Endothelial cell (in vitro differentiated cells): ENCODE measurements around the gene FLNA. TPM values are rescaled to one million over a fixed set of nuclear protein-coding genes. Genes with fewer than 3 reads are reported as not detected.

Experiments used
- DNase-seq: peaks from one replicate; pipeline ENCODE4 v3.0.0; 2021; ENCODE audit warnings: low spot score
- H3K27ac Mint-ChIP-seq: one replicate; pipeline ENCODE4 v1.8.0; 2021; ENCODE audit warnings: mixed read lengths, inconsistent platforms; ENCODE audit not compliant: unreplicated experiment
- H3K27me3 Mint-ChIP-seq: one replicate; pipeline ENCODE4 v1.8.0; 2021; ENCODE audit warnings: mild to moderate bottlenecking, moderate library complexity, mixed read lengths, inconsistent platforms; ENCODE audit not compliant: unreplicated experiment
- H3K36me3 Mint-ChIP-seq: one replicate; pipeline ENCODE4 v1.8.0; 2021; ENCODE audit warnings: mild to moderate bottlenecking, low read depth, mixed read lengths, inconsistent platforms; ENCODE audit not compliant: unreplicated experiment
- H3K4me1 Mint-ChIP-seq: one replicate; pipeline ENCODE4 v1.8.0; 2021; ENCODE audit warnings: mild to moderate bottlenecking, mixed read lengths, inconsistent platforms; ENCODE audit not compliant: unreplicated experiment
- H3K4me3 Mint-ChIP-seq: one replicate; pipeline ENCODE4 v1.8.0; 2021; ENCODE audit warnings: mild to moderate bottlenecking, mixed read lengths, inconsistent platforms; ENCODE audit not compliant: unreplicated experiment
- H3K9me3 Mint-ChIP-seq: one replicate; pipeline ENCODE4 v1.8.0; 2021; ENCODE audit warnings: mixed read lengths, inconsistent platforms; ENCODE audit not compliant: unreplicated experiment
- CTCF ChIP-seq: fragments of 200-600 bp; sonication (generic); IDR thresholded peaks from one replicate; pipeline ENCODE4 v1.5.0; 2021; ENCODE audit warnings: antibody characterized with exemption; ENCODE audit not compliant: unreplicated experiment
- total RNA-seq: library from RNA; stranded (reverse); fragmentation: NEBNext Ultra II Directional; extraction: Animal tissue kit (Norgen Biotek cat#: 25700); gene quantifications from one replicate; pipeline ENCODE4 v1.2.1, GENCODE V29; 2021; ENCODE audit not compliant: unreplicated experiment

The FLNA gene
- total RNA-seq, 1 donor from 2014 or later: 1,022 TPM

- no peak overlapping the region for H3K27ac Mint-ChIP-seq
- no peak for TF ChIP-seq CTCF
- peaks cover 3% of the 10 kb centered on the region for H3K27me3 Mint-ChIP-seq
- no peaks in the 10 kb centered on the region for H3K4me1 Mint-ChIP-seq
- H3K36me3 Mint-ChIP-seq: peaks cover 3% of the 10 kb centered on the region
- H3K9me3 Mint-ChIP-seq: no peaks in the 10 kb centered on the region
- no peak overlapping the region for H3K4me3 Mint-ChIP-seq
- no peak for DNase-seq
Observed at GRCh38 chrX:154356596-154356995, 17.8 kb downstream of the FLNA start.

GRCh38 chrX:154355776-154356140 is 18.7 kb downstream of the FLNA start:
- Mint-ChIP-seq H3K27ac (no peak overlapping the region), H3K36me3 (peaks cover 3% of the 10 kb centered on the region), H3K9me3 (no peaks in the 10 kb centered on the region), H3K27me3 (peaks cover 3% of the 10 kb centered on the region), H3K4me1 (no peaks in the 10 kb centered on the region), H3K4me3 (no peak overlapping the region)
- DNase-seq: no peak
- no peak for TF ChIP-seq CTCF

GRCh38 chrX:154355094-154355775 is 19.2 kb downstream of the FLNA start:
- no peak for TF ChIP-seq CTCF
- Mint-ChIP-seq H3K4me3 (no peak overlapping the region), H3K4me1 (no peaks in the 10 kb centered on the region), H3K36me3 (peaks cover 3% of the 10 kb centered on the region), H3K9me3 (no peaks in the 10 kb centered on the region), H3K27ac (no peak overlapping the region), H3K27me3 (peaks cover 3% of the 10 kb centered on the region)
- no peak for DNase-seq

GRCh38 chrX:154354516-154354915 is 19.9 kb downstream of the FLNA start:
- Mint-ChIP-seq H3K4me3 (no peak overlapping the region), H3K4me1 (no peaks in the 10 kb centered on the region), H3K27ac (no peak overlapping the region), H3K36me3 (peaks cover 3% of the 10 kb centered on the region), H3K27me3 (peaks cover 2% of the 10 kb centered on the region), H3K9me3 (no peaks in the 10 kb centered on the region)
- no peak for DNase-seq
- TF ChIP-seq CTCF: no peak

GRCh38 chrX:154354013-154354412 is 20.4 kb downstream of the FLNA start:
- peaks cover 3% of the 10 kb centered on the region for H3K36me3 Mint-ChIP-seq

More at GRCh38 chrX:154354013-154354412, 20.4 kb downstream of the FLNA start:
- Mint-ChIP-seq H3K9me3 (no peaks in the 10 kb centered on the region), H3K4me3 (no peak overlapping the region), H3K4me1 (no peaks in the 10 kb centered on the region), H3K27ac (no peak overlapping the region), H3K27me3 (peaks cover 2% of the 10 kb centered on the region)
- TF ChIP-seq CTCF: no peak
- no peak for DNase-seq
